ENCODE results near the gene TJP3.

DNA sequence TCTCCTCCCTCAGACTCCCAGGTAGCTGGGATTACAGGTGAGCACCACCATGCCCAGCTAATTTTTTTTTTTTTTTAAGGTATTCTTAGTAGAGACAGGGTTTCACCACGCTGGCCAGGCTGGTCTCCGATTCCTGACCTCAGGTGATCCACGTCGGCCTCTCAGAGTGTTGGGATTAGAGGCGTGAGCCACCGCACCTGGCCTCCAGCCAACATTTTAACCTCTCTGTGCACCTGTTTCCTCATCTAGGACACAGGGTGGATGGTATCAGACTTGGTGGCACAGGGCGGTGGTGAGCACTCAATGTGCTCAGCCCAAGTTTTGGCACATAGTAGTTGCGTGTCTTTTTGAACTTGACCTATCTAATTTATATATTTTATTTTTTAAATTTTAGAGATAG lies 40.8 kb downstream of the TJP3 start:
- TF ChIP-seq, protein P1, sequence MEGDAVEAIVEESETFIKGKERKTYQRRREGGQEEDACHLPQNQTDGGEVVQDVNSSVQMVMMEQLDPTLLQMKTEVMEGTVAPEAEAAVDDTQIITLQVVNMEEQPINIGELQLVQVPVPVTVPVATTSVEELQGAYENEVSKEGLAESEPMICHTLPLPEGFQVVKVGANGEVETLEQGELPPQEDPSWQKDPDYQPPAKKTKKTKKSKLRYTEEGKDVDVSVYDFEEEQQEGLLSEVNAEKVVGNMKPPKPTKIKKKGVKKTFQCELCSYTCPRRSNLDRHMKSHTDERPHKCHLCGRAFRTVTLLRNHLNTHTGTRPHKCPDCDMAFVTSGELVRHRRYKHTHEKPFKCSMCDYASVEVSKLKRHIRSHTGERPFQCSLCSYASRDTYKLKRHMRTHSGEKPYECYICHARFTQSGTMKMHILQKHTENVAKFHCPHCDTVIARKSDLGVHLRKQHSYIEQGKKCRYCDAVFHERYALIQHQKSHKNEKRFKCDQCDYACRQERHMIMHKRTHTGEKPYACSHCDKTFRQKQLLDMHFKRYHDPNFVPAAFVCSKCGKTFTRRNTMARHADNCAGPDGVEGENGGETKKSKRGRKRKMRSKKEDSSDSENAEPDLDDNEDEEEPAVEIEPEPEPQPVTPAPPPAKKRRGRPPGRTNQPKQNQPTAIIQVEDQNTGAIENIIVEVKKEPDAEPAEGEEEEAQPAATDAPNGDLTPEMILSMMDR (IDR thresholded peaks at IDR 0.05; ENCODE audit: insufficient read depth, low read length, poor library complexity, severe bottlenecking): no peak
- no peak for TF ChIP-seq EZH2phosphoT487 (conservative IDR thresholded peaks at IDR 0.05; ENCODE audit: low read length)
